Loucy (cell line): ENCODE results near the gene AGFG1.

ENCODE experiments used
- EZH2phosphoT487 ChIP-seq: fragments of 200-600 bp; IDR thresholded peaks from 2 replicates; pipeline ENCODE4 v1.6.1; 2018; ENCODE audit warnings: antibody characterized with exemption, mild to moderate bottlenecking, moderate library complexity, borderline replicate concordance
- TF ChIP-seq, protein P1 (sequence below): fragments of 200-600 bp; sonication (generic); conservative IDR thresholded peaks from 2 replicates; pipeline ENCODE4 v1.5.1; 2014; ENCODE audit warnings: mild to moderate bottlenecking, antibody characterized with exemption, low read length

DNA sequence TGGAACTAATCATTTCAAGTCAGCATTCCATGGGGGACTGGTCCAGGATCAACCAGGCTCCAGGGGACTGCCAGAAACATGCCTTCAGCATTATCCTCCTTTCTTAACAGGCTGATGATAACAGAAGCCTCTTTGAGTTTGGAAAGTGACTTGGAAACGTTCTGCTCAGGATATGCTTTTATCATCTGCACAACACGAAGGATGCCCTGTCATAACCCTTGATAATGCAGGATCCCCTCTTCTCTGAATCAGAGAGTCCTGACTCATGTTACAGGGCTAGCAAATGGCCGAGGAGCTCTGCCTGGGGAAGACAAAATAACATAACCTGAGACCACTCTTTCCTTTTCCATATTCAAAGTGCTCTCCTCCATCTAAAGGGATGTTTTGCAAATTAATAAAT, 136.0 kb downstream of the AGFG1 start:
- TF ChIP-seq, protein P1, sequence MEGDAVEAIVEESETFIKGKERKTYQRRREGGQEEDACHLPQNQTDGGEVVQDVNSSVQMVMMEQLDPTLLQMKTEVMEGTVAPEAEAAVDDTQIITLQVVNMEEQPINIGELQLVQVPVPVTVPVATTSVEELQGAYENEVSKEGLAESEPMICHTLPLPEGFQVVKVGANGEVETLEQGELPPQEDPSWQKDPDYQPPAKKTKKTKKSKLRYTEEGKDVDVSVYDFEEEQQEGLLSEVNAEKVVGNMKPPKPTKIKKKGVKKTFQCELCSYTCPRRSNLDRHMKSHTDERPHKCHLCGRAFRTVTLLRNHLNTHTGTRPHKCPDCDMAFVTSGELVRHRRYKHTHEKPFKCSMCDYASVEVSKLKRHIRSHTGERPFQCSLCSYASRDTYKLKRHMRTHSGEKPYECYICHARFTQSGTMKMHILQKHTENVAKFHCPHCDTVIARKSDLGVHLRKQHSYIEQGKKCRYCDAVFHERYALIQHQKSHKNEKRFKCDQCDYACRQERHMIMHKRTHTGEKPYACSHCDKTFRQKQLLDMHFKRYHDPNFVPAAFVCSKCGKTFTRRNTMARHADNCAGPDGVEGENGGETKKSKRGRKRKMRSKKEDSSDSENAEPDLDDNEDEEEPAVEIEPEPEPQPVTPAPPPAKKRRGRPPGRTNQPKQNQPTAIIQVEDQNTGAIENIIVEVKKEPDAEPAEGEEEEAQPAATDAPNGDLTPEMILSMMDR, result no peak
- no peak for TF ChIP-seq EZH2phosphoT487
